Measurements from ENCODE around the gene ZMYND11. TPM values are rescaled to one million over a fixed set of nuclear protein-coding genes. Genes with fewer than 3 reads are reported as not detected.

The ZMYND11 gene
- total and polyA plus RNA-seq, 2 of the 8 experiments (the other 6 are each of a cell fraction or from before 2014, with no cell fraction given) = 7.5 to 26.6 TPM

DNA sequence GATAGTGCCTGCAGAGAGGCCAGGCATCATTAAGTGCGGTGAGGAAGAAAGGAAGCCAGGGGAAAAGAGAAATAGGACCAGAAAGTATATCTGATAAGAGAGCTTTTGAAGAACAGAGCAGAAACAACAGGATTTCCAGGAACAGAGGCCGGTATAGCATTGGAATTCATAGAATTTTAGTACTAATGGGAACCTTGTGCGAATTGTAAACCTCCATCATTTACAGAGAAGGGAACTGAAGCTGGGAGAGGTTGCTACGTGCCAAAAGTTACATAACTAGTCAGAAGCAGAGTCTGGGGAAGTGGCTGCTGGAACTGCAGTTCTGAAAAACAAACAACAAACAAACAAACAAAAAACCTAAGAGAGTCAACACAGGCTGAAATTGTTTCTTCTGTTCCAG, 5.4 kb upstream of the ZMYND11 start:
- no peak overlapping the region for H3K4me3 ChIP-seq (ENCODE audit: extremely low read depth in 1 of 4, insufficient read depth in 2 of 4, low read depth in 3 of 4, low read length in 4 of 4)
- H3K4me2 ChIP-seq (ENCODE audit: insufficient read depth in 1 of 2, low read depth in 2 of 2, low read length in 2 of 2) = no peak overlapping the region
- no peak overlapping the region for H3K18ac ChIP-seq (ENCODE audit: extremely low read depth, low read length)
- H3K27me3 ChIP-seq (replicated peaks in 1 of 4; ENCODE audit: control insufficient read depth in 3 of 4, extremely low read depth in 1 of 4, insufficient read depth in 3 of 4, low read length in 3 of 4) = peaks cover 0 to 15% (median 7%) of the 10 kb centered on the region in 4 experiments; a peak in 5 of 7 replicates
- no peaks in the 10 kb centered on the region for H3K9me3 ChIP-seq (ENCODE audit: insufficient read depth in 2 of 2, low read depth in 1 of 2, low read length in 1 of 2)
- FAIRE-seq (no peak), DNase-seq (ENCODE audit: low read depth in 1 of 2, low spot score in 2 of 2) (no peak)
- POLR2A ChIA-PET (ENCODE audit: partially characterized antibody) = no interaction called here
- H3K79me2 ChIP-seq (ENCODE audit: control insufficient read depth in 1 of 2, insufficient read depth in 2 of 2, low read length in 2 of 2) = no peaks in the 10 kb centered on the region
- H3K56ac ChIP-seq (replicated peaks; ENCODE audit: insufficient read length, low read depth, low read length) = no peak overlapping the region
- H3K9ac ChIP-seq (replicated peaks in 1 of 4; ENCODE audit: extremely low read depth in 1 of 4, low read depth in 3 of 4, low read length in 3 of 4) = no peak overlapping the region
- H3K23me2 ChIP-seq (ENCODE audit: low read depth, low read length) = peaks cover 6% of the 10 kb centered on the region
- H3K14ac ChIP-seq (ENCODE audit: insufficient read length) = no peak overlapping the region
- no peak overlapping the region for H4K5ac ChIP-seq (ENCODE audit: insufficient read length, low read depth, low read length)
- H4K8ac ChIP-seq (ENCODE audit: extremely low read depth, insufficient read depth, low read length) = no peak overlapping the region
- H4K91ac ChIP-seq (replicated peaks; ENCODE audit: insufficient read length, low read length) = no peak overlapping the region
- no peak overlapping the region for H2BK120ac ChIP-seq (replicated peaks; ENCODE audit: low read depth, low read length)
- peaks cover 0 to 3% (median 0%) of the 10 kb centered on the region in 4 experiments; a peak in 3 of 7 replicates for H3K4me1 ChIP-seq (replicated peaks in 1 of 4; ENCODE audit: control insufficient read depth in 3 of 4, insufficient read depth in 4 of 4, low read length in 3 of 4)
- TF ChIP-seq SAP30 (IDR thresholded peaks at IDR 0.05; ENCODE audit: insufficient read depth, insufficient replicate concordance, low read length) (no peak), JUN (IDR thresholded peaks at IDR 0.05; ENCODE audit: low read depth, low read length) (no peak), TBP (IDR thresholded peaks at IDR 0.05; ENCODE audit: low read depth, low read length) (no peak), KDM4A (IDR thresholded peaks at IDR 0.05; ENCODE audit: low read depth, low read length, severe bottlenecking) (no peak), RNF2 (IDR thresholded peaks at IDR 0.05; ENCODE audit: borderline replicate concordance, low read depth, low read length, missing control alignments, poor library complexity, severe bottlenecking) (no peak), BCL11A (IDR thresholded peaks at IDR 0.05; ENCODE audit: low read depth in 2 of 2, low read length in 2 of 2) (no peak), SRF (IDR thresholded peaks at IDR 0.05; ENCODE audit: low read depth, low read length) (no peak), FOSL1 (IDR thresholded peaks at IDR 0.05; ENCODE audit: insufficient read depth, low read depth, low read length) (no peak)
- H2BK5ac ChIP-seq (ENCODE audit: low read depth, low read length) = no peak overlapping the region
- H4K20me1 ChIP-seq (replicated peaks in 1 of 2; ENCODE audit: control insufficient read depth in 1 of 2, insufficient read depth in 2 of 2, low read length in 2 of 2) = no peaks in the 10 kb centered on the region
- 85% methylated on average over 4 of the region's 4 CpGs; no CpG with 5 or more reads in 1 of the 2 experiments for WGBS, 2 experiments (ENCODE audit: extremely low coverage in 1 of 2, insufficient coverage in 1 of 2, insufficient read length in 1 of 2, insufficient replicate concordance in 2 of 2, low coverage in 1 of 2, low lambda C conversion rate in 2 of 2, missing lambda C conversion rate in 1 of 2)
- CTCF ChIA-PET (ENCODE audit: partially characterized antibody) = interaction anchor here (0.7 kb wide), 1 partner anchor 18 kb away, joined by 3 read pairs; no protein-coding TSS in a partner anchor
- no peak overlapping the region for H2BK15ac ChIP-seq (ENCODE audit: low read length)
- H3K23ac ChIP-seq (ENCODE audit: insufficient read length) = no peak overlapping the region
- H2BK20ac ChIP-seq (ENCODE audit: low read length) = no peak overlapping the region
- H3K4ac ChIP-seq (replicated peaks; ENCODE audit: insufficient read length, low read depth, low read length) = no peak overlapping the region
- H2AK5ac ChIP-seq (ENCODE audit: low read depth, low read length) = no peak overlapping the region
- H3K79me1 ChIP-seq (ENCODE audit: low read depth, low read length) = no peaks in the 10 kb centered on the region
- no peak overlapping the region for H2BK12ac ChIP-seq (ENCODE audit: low read depth, low read length)
- H2AFZ ChIP-seq (ENCODE audit: low read length) = no peak overlapping the region
- no peak overlapping the region for H3K27ac ChIP-seq (ENCODE audit: low read depth, low read length)
- no peaks in the 10 kb centered on the region for H3K36me3 ChIP-seq (ENCODE audit: control insufficient read depth in 2 of 4, insufficient read depth in 4 of 4, low read length in 3 of 4)
